Putamen (tissue), 1 donor: ENCODE data around the gene SRCIN1.
A peak's percentile ranks its signal among the peaks of the same experiment; 100 is the strongest.

ENCODE experiments used
- DNase-seq: peaks from one replicate; pipeline ENCODE4 v3.0.0-alpha.2; 2016; ENCODE audit warnings: low spot score

Gene SRCIN1

GRCh38 chr17:38563362-38564253 is 42.1 kb downstream of the SRCIN1 start:
- DNase-seq = no peak

- no peak for DNase-seq
Measured at GRCh38 chr17:38562903-38563302, 42.8 kb downstream of the SRCIN1 start.

- no peak for DNase-seq
Measured at GRCh38 chr17:38562215-38562569, 43.6 kb downstream of the SRCIN1 start.

- DNase-seq = no peak
Measured at GRCh38 chr17:38561416-38562214, 44.1 kb downstream of the SRCIN1 start.

GRCh38 chr17:38560503-38561318 is 45.0 kb downstream of the SRCIN1 start:
- DNase-seq = no peak

GRCh38 chr17:38559880-38560230 is 45.9 kb downstream of the SRCIN1 start:
- no peak for DNase-seq

- no peak for DNase-seq
Measured at GRCh38 chr17:38559051-38559879, 46.5 kb downstream of the SRCIN1 start.

- no peak for DNase-seq
Measured at GRCh38 chr17:38558728-38559050, 47.1 kb downstream of the SRCIN1 start.

GRCh38 chr17:38557836-38558727 is 47.7 kb downstream of the SRCIN1 start:
- peak; percentile 88 for DNase-seq

- DNase-seq = no peak
Measured at GRCh38 chr17:38557396-38557795, 48.4 kb downstream of the SRCIN1 start.

- no peak for DNase-seq
Measured at GRCh38 chr17:38556239-38556638, 49.5 kb downstream of the SRCIN1 start.

GRCh38 chr17:38554430-38555350 is 51.1 kb downstream of the SRCIN1 start:
- DNase-seq = no peak

GRCh38 chr17:38552343-38552742 is 53.4 kb downstream of the SRCIN1 start:
- DNase-seq = no peak

- no peak for DNase-seq
Measured at GRCh38 chr17:38551121-38551520, 54.6 kb downstream of the SRCIN1 start.

GRCh38 chr17:38550661-38551060 is 55.1 kb downstream of the SRCIN1 start:
- DNase-seq = peak; percentile 39

- DNase-seq = no peak
Measured at GRCh38 chr17:38549285-38549684, 56.5 kb downstream of the SRCIN1 start.

GRCh38 chr17:38547444-38547843 is 58.3 kb downstream of the SRCIN1 start:
- no peak for DNase-seq

GRCh38 chr17:38546396-38546795 is 59.4 kb downstream of the SRCIN1 start:
- no peak for DNase-seq

- no peak for DNase-seq
Measured at GRCh38 chr17:38545531-38546225, 60.1 kb downstream of the SRCIN1 start.
